ENCODE data around the gene FMNL2.

- TF ChIP-seq ZNF8 (CRISPR knock-in tag; IDR thresholded peaks at IDR 0.05): no peak
- no peak for TF ChIP-seq RARB (CRISPR knock-in tag; IDR thresholded peaks at IDR 0.05)
Measured at GRCh38 chr2:152581360-152581759, 246.4 kb downstream of the FMNL2 start.
